ENCODE data around the gene LIN54. TPM values are rescaled to one million over a fixed set of nuclear protein-coding genes. Genes with fewer than 3 reads are reported as not detected.
A peak's percentile ranks its signal among the peaks of the same experiment; 100 is the strongest.

LIN54 gene
- total RNA-seq, 1 donor: 14.8 TPM

DNA sequence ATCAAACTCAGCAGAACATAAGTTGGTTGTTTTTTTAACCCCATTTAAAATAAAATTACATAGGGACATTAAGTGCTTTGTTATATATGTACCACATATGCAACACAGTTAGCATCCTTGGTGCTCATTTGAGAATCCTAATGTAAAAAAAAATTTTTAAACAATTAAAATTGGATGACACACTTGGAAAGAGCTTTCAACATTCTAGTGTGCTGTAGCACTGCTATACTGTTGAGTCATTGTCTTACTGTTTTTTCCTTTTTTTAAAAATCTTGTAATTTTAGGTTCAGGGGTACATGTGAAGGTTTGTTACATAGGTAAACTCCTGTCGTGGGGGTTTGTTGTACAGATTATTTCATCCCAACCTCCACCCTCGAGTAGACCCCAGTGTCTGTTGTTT lies 97.3 kb downstream of the LIN54 start:
- peaks cover 4% of the 10 kb centered on the region for H3K36me3 ChIP-seq (ENCODE audit: insufficient read depth, low read length)
- no peaks in the 10 kb centered on the region for H3K9me3 ChIP-seq (ENCODE audit: low read depth, low read length)
- no peak overlapping the region for H3K4me3 ChIP-seq (ENCODE audit: insufficient read depth, low read length)
- H3K4me2 ChIP-seq (ENCODE audit: insufficient read depth, low read length): no peak overlapping the region
- H3K27ac ChIP-seq (ENCODE audit: low read depth, low read length): no peak overlapping the region
- H3K4me1 ChIP-seq (ENCODE audit: insufficient read depth, low read length): no peaks in the 10 kb centered on the region
- no peaks in the 10 kb centered on the region for H3K27me3 ChIP-seq (ENCODE audit: insufficient read depth, low read length)
- no peaks in the 10 kb centered on the region for H3K79me2 ChIP-seq (ENCODE audit: insufficient read depth, low read length)
- no peaks in the 10 kb centered on the region for H4K20me1 ChIP-seq (ENCODE audit: insufficient read depth, low read length)
- TF ChIP-seq, protein P1, sequence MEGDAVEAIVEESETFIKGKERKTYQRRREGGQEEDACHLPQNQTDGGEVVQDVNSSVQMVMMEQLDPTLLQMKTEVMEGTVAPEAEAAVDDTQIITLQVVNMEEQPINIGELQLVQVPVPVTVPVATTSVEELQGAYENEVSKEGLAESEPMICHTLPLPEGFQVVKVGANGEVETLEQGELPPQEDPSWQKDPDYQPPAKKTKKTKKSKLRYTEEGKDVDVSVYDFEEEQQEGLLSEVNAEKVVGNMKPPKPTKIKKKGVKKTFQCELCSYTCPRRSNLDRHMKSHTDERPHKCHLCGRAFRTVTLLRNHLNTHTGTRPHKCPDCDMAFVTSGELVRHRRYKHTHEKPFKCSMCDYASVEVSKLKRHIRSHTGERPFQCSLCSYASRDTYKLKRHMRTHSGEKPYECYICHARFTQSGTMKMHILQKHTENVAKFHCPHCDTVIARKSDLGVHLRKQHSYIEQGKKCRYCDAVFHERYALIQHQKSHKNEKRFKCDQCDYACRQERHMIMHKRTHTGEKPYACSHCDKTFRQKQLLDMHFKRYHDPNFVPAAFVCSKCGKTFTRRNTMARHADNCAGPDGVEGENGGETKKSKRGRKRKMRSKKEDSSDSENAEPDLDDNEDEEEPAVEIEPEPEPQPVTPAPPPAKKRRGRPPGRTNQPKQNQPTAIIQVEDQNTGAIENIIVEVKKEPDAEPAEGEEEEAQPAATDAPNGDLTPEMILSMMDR (IDR thresholded peaks at IDR 0.05; ENCODE audit: extremely low read depth, low read depth, low read length): no peak
- H2AFZ ChIP-seq (ENCODE audit: low read length): peak overlapping the region; percentile 12
- no peak for DNase-seq (ENCODE audit: insufficient read length, low spot score, missing footprints)

DNA sequence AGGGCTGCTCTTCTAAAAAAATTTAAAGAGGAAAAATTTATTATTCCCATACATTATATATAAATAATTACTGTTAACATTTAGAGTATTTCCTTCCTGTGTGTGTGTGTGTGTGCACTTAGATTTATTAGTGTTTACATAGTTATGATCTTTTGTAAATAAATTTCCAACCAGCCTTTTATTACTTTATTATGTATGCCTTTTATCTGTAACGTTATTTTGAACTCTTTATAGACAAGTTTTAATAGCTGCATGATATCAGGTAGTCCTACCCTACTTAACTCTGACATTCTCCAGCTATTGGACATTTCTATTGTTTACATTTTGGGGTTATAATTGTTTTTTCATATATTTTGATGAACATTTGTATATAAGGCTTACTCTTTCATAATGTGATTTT lies 101.3 kb downstream of the LIN54 start:
- H3K4me2 ChIP-seq (ENCODE audit: insufficient read depth, low read length): no peak overlapping the region
- H3K4me3 ChIP-seq (ENCODE audit: insufficient read depth, low read length): no peak overlapping the region
- no peak for DNase-seq (ENCODE audit: insufficient read length, low spot score, missing footprints)
- H2AFZ ChIP-seq (ENCODE audit: low read length): no peak overlapping the region
- no peaks in the 10 kb centered on the region for H4K20me1 ChIP-seq (ENCODE audit: insufficient read depth, low read length)
- H3K9me3 ChIP-seq (ENCODE audit: low read depth, low read length): no peaks in the 10 kb centered on the region
- no peaks in the 10 kb centered on the region for H3K36me3 ChIP-seq (ENCODE audit: insufficient read depth, low read length)
- H3K27me3 ChIP-seq (ENCODE audit: insufficient read depth, low read length): no peaks in the 10 kb centered on the region
- TF ChIP-seq, protein P1 (IDR thresholded peaks at IDR 0.05; ENCODE audit: extremely low read depth, low read depth, low read length): no peak
- H3K79me2 ChIP-seq (ENCODE audit: insufficient read depth, low read length): no peaks in the 10 kb centered on the region
- peaks cover 4% of the 10 kb centered on the region for H3K4me1 ChIP-seq (ENCODE audit: insufficient read depth, low read length)
- no peak overlapping the region for H3K27ac ChIP-seq (ENCODE audit: low read depth, low read length)

DNA sequence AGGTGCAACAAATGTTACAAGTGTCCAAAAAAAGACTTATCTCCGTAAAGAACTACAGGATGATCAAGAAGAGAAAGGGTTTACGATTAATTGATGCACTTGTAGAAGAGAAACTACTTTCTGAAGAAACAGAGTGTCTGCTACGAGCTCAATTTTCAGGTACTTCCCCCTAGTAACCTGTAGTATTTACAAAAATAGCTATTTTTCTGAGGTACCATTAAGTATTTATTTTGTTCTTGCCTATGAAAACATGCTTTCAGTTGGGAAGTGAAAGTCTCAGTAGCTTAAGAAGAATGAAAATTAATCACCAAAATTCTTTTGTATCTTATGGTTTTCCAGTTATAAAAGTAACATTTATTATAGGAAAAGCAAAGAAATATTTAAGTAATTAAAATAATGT lies 104.2 kb downstream of the LIN54 start:
- Histone ChIP-seq H3K36me3 (ENCODE audit: insufficient read depth, low read length) (no peaks in the 10 kb centered on the region), H2AFZ (ENCODE audit: low read length) (no peak overlapping the region), H3K4me2 (ENCODE audit: insufficient read depth, low read length) (no peak overlapping the region), H4K20me1 (ENCODE audit: insufficient read depth, low read length) (no peaks in the 10 kb centered on the region), H3K27ac (ENCODE audit: low read depth, low read length) (no peak overlapping the region), H3K27me3 (ENCODE audit: insufficient read depth, low read length) (no peaks in the 10 kb centered on the region), H3K79me2 (ENCODE audit: insufficient read depth, low read length) (peaks cover 15% of the 10 kb centered on the region), H3K9me3 (ENCODE audit: low read depth, low read length) (no peaks in the 10 kb centered on the region), H3K4me3 (ENCODE audit: insufficient read depth, low read length) (no peak overlapping the region), H3K4me1 (ENCODE audit: insufficient read depth, low read length) (peaks cover 7% of the 10 kb centered on the region)
- TF ChIP-seq, protein P1 (IDR thresholded peaks at IDR 0.05; ENCODE audit: extremely low read depth, low read depth, low read length): no peak
- DNase-seq (ENCODE audit: insufficient read length, low spot score, missing footprints): no peak

- DNase-seq (ENCODE audit: insufficient read length, low spot score, missing footprints): peak; percentile 76
- TF ChIP-seq, protein P1 (IDR thresholded peaks at IDR 0.05; ENCODE audit: extremely low read depth, low read depth, low read length): no peak
- Histone ChIP-seq H3K27me3 (ENCODE audit: insufficient read depth, low read length) (no peaks in the 10 kb centered on the region), H3K4me1 (ENCODE audit: insufficient read depth, low read length) (peaks cover 10% of the 10 kb centered on the region), H2AFZ (ENCODE audit: low read length) (no peak overlapping the region), H3K27ac (ENCODE audit: low read depth, low read length) (peak overlapping the region; percentile 5), H3K9me3 (ENCODE audit: low read depth, low read length) (no peaks in the 10 kb centered on the region), H3K4me2 (ENCODE audit: insufficient read depth, low read length) (peak overlapping the region; percentile 56), H3K4me3 (ENCODE audit: insufficient read depth, low read length) (no peak overlapping the region), H4K20me1 (ENCODE audit: insufficient read depth, low read length) (no peaks in the 10 kb centered on the region), H3K36me3 (ENCODE audit: insufficient read depth, low read length) (no peaks in the 10 kb centered on the region), H3K79me2 (ENCODE audit: insufficient read depth, low read length) (peaks cover 15% of the 10 kb centered on the region)
Observed at GRCh38 chr4:82905205-82905604, 105.4 kb downstream of the LIN54 start.

All from osteoblast (primary cell).